Prostate gland (tissue), 2 donors: ENCODE data around the gene ADARB2.

ENCODE experiments used
- CTCF ChIP-seq, 4 experiments: fragments of 200-600 bp in 2 of 4; fragments of 450-650 bp in 2 of 4; sonication (generic) in 2 of 4; IDR thresholded peaks; 1 replicate in 3 of 4; 2 replicates in 1 of 4; pipeline ENCODE4 v1.5.1; 2016 to 2019; ENCODE audit warnings: antibody characterized with exemption in 4 of 4, mild to moderate bottlenecking in 2 of 4, moderate library complexity in 2 of 4
- POLR2A ChIP-seq: fragments of 450-650 bp; IDR thresholded peaks from one replicate; pipeline ENCODE4 v1.6.1; 2016; ENCODE audit warnings: antibody characterized with exemption, mild to moderate bottlenecking
- POLR2AphosphoS5 ChIP-seq: sonication (generic); formaldehyde crosslinking; IDR thresholded peaks from one replicate; pipeline ENCODE4 v1.6.1; 2017; ENCODE audit warnings: antibody characterized with exemption

GRCh38 chr10:1779796-1780195, 42.5 kb upstream of the ADARB2 start:
- TF ChIP-seq CTCF (IDR thresholded peaks at IDR 0.05) (no peak), POLR2A (no peak), POLR2AphosphoS5 (no peak)
